Transverse colon (tissue), 4 donors: Measurements from ENCODE around the gene CRIP2.

Experiments
- EP300 ChIP-seq: sonication (generic); formaldehyde crosslinking; IDR thresholded peaks from one replicate; pipeline ENCODE4 v1.6.1; 2017; ENCODE audit warnings: antibody characterized with exemption, low read depth
- POLR2A ChIP-seq: fragments of 450-650 bp; IDR thresholded peaks from one replicate; pipeline ENCODE4 v1.6.1; 2016; ENCODE audit warnings: antibody characterized with exemption, mild to moderate bottlenecking, moderate library complexity
- POLR2AphosphoS5 ChIP-seq, 3 donors: sonication (generic); formaldehyde crosslinking; IDR thresholded peaks; one replicate each; pipeline ENCODE4 v1.6.1; 2016; ENCODE audit warnings: antibody characterized with exemption in 3 of 3
- TF ChIP-seq, protein P1 (sequence below), 5 experiments: fragments of 200-600 bp in 3 of 5; fragments of 450-650 bp in 2 of 5; sonication (generic) in 3 of 5; IDR thresholded peaks; 1 replicate in 2 of 5; 2 replicates in 3 of 5; pipeline ENCODE4 v1.5.1; 2016 to 2017; ENCODE audit warnings: antibody characterized with exemption in 5 of 5, inconsistent platforms in 3 of 5, mild to moderate bottlenecking in 2 of 5, moderate library complexity in 1 of 5

DNA sequence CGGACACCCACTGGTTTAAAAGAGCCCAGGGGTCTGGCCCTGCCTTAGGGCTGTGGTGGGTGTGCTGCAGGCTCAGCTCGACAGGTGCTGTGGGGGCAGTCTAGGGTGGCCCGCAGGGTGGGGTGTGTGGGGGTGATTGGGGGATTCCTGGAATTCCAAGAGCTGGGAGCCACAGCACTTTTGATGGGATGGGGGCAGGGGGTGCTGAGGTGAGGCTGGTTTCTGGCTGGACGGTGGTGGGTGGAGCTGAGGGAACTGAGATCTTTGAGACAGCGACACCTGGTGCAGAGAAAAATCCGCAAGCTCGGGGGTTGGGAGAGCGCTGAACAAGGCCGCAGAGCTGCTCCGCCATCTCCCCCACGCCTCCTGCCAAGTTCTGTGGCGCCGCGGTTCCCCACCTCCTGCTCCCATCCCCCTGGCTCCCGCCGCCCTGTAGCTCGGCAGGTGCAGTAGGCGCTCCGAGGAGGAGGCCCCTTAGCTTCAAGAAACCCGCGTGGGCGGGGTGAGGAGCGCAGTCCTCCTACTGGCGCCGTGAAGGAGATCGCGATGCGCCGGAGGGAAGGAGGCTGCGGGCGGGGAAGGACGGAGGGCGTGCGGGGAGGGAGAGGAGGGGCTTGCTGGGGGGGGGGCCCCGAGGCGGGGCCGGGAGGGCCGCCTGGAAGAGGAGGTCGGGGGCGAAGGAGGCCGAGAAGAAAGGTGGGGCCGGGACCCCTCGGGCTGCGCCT lies 15.1 kb downstream of the CRIP2 start:
- TF ChIP-seq, protein P1, sequence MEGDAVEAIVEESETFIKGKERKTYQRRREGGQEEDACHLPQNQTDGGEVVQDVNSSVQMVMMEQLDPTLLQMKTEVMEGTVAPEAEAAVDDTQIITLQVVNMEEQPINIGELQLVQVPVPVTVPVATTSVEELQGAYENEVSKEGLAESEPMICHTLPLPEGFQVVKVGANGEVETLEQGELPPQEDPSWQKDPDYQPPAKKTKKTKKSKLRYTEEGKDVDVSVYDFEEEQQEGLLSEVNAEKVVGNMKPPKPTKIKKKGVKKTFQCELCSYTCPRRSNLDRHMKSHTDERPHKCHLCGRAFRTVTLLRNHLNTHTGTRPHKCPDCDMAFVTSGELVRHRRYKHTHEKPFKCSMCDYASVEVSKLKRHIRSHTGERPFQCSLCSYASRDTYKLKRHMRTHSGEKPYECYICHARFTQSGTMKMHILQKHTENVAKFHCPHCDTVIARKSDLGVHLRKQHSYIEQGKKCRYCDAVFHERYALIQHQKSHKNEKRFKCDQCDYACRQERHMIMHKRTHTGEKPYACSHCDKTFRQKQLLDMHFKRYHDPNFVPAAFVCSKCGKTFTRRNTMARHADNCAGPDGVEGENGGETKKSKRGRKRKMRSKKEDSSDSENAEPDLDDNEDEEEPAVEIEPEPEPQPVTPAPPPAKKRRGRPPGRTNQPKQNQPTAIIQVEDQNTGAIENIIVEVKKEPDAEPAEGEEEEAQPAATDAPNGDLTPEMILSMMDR (IDR thresholded peaks at IDR 0.05) = peak; percentile 56 to 87 (median 70)
- TF ChIP-seq POLR2AphosphoS5 (IDR thresholded peaks at IDR 0.05) (peak; percentile 36 to 76 (median 54)), EP300 (no peak), POLR2A (peak; percentile 57)
